Left lung (tissue), 10 donors: ENCODE results near the gene L1TD1. TPM values are rescaled to one million over a fixed set of nuclear protein-coding genes. Genes with fewer than 3 reads are reported as not detected.

Source experiments
- ATAC-seq: fragments of 200-7000 bp; cut with Tn5 transposase; one replicate; pipeline ENCODE4 v1.9.1; 2020; ENCODE audit warnings: moderate library complexity
- DNase-seq, 4 donors: peaks; one replicate each; pipeline ENCODE4 v3.0.0-alpha.2; 2013 to 2020
- H3K27ac ChIP-seq, 2 donors: fragments of 200-600 bp; sonication (generic) in 1 of 2; one replicate each; pipeline versions ENCODE4 v1.5.0 to v1.8.0; 2020 to 2021
- H3K27me3 ChIP-seq, 2 donors: fragments of 200-600 bp; sonication (generic) in 1 of 2; one replicate each; pipeline versions ENCODE4 v1.5.0 to v1.8.0; 2020 to 2021
- H3K36me3 ChIP-seq, 2 donors: fragments of 200-600 bp; sonication (generic) in 1 of 2; one replicate each; pipeline versions ENCODE4 v1.5.0 to v1.8.0; 2020 to 2021
- H3K4me1 ChIP-seq, 2 donors: fragments of 200-600 bp; one replicate each; pipeline ENCODE4 v1.8.0; 2021
- H3K4me3 ChIP-seq, 2 donors: fragments of 200-600 bp; sonication (generic) in 1 of 2; one replicate each; pipeline versions ENCODE4 v1.5.0 to v1.8.0; 2020 to 2021; ENCODE audit warnings: mild to moderate bottlenecking in 1 of 2
- H3K9me3 ChIP-seq, 2 donors: fragments of 200-600 bp; sonication (generic) in 1 of 2; one replicate each; pipeline versions ENCODE4 v1.5.0 to v1.8.0; 2020 to 2021
- intact Hi-C, 2 donors: fragments of 100-400 bp; cut with DNase I; formaldehyde crosslinking; loops; one replicate each; pipeline versions ENCODE4 v1.11.2 to v1.14.2; 2022
- polyA plus RNA-seq, 6 donors: library from polyadenylated mRNA; unstranded; fragments of 120-200 nt; gene quantifications; one replicate each; pipeline ENCODE4 v1.2.1, GENCODE V29; 2013; ENCODE audit not compliant: insufficient read length in 6 of 6
- total RNA-seq, 2 donors: library from RNA; stranded (reverse); fragmentation: NEBNext Ultra II Directional; extraction: Animal tissue kit (Norgen Biotek cat#: 25700); gene quantifications; one replicate each; pipeline ENCODE4 v1.2.1, GENCODE V29; 2021
- TF ChIP-seq, protein P1 (sequence below), 2 donors: fragments of 200-600 bp; sonication (generic) in 1 of 2; IDR thresholded peaks; one replicate each; pipeline versions ENCODE4 v1.5.0 to v1.8.0; 2021; ENCODE audit warnings: antibody characterized with exemption in 2 of 2
- donor health status: DM: no; HTN: yes; CAD: no.
- donor health status: DM: no; HTN: no; CAD: no.

The L1TD1 gene
- total and polyA plus RNA-seq, 8 donors = 0.93 to 8.4 (median 6.2) TPM

DNA sequence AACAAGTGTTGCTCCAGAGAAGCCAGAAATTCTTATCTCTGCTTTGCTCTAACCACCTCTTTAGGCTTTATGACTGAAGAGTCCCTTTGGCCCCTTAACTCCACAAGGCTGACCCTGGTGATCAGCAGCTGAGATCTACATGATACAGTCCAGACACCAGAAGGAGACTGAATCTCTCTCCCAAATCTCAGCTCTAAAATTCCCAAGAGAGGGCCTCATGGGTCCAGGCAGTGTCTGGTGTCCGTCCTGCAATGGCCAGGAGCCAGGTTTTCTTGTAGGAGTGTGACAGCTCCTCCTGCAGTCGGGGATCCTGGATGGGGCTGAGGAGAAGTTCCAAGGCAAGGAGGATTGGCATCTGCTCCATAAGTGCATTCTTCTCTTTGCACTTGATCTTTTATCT is 35.3 kb downstream of the L1TD1 start:
- Histone ChIP-seq H3K4me3 (no peak overlapping the region), H3K4me1 (no peaks in the 10 kb centered on the region), H3K9me3 (no peaks in the 10 kb centered on the region), H3K36me3 (no peaks in the 10 kb centered on the region), H3K27ac (no peak overlapping the region), H3K27me3 (no peaks in the 10 kb centered on the region)
- DNase-seq (no peak), ATAC-seq (no peak)
- intact Hi-C loops = no loop called here
- TF ChIP-seq, protein P1, sequence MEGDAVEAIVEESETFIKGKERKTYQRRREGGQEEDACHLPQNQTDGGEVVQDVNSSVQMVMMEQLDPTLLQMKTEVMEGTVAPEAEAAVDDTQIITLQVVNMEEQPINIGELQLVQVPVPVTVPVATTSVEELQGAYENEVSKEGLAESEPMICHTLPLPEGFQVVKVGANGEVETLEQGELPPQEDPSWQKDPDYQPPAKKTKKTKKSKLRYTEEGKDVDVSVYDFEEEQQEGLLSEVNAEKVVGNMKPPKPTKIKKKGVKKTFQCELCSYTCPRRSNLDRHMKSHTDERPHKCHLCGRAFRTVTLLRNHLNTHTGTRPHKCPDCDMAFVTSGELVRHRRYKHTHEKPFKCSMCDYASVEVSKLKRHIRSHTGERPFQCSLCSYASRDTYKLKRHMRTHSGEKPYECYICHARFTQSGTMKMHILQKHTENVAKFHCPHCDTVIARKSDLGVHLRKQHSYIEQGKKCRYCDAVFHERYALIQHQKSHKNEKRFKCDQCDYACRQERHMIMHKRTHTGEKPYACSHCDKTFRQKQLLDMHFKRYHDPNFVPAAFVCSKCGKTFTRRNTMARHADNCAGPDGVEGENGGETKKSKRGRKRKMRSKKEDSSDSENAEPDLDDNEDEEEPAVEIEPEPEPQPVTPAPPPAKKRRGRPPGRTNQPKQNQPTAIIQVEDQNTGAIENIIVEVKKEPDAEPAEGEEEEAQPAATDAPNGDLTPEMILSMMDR (IDR thresholded peaks at IDR 0.05) = no peak

DNA sequence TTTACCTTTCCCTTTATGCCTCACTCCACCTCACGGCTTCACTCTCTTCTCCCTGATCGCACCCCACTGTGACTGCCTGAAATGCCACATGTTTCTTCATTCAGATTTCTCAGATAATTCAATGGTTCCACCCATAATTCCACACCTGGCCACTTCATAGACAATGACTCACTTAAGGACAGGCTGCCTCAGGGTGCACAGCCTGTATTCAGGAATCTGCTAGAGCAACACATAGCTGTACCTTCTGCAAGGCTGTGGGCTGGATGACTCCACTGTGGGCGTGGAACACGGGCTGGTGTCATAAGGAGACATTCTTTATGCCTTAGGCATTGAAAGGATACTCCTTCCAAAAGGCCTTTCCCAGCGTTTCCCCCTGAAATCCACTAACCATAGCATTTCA is 36.1 kb downstream of the L1TD1 start:
- Histone ChIP-seq H3K27me3 (no peaks in the 10 kb centered on the region), H3K27ac (no peak overlapping the region), H3K36me3 (no peaks in the 10 kb centered on the region), H3K9me3 (no peaks in the 10 kb centered on the region), H3K4me1 (no peaks in the 10 kb centered on the region), H3K4me3 (no peak overlapping the region)
- intact Hi-C loops = no loop called here
- TF ChIP-seq, protein P1 (IDR thresholded peaks at IDR 0.05) = no peak
- DNase-seq = no peak
- peak; percentile 49 for ATAC-seq

DNA sequence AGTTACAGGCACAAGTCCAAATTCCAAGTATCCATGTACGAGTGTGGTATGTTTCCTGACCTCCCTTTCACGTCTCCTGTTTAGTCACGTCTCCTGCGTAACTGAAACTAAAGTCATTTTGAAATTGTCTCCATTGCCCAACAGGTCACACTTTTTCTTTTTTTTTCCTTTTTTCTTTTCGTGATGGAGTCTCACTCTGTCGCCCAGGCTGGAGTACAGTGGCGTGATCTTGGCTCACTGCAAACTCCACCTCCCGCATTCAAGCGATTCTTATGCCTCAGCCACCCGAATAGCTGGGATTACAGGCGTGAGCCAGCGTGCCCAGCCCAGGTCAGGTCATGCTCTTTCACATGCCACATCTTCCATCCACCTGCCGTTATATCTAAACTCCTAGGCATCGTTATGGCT is 38.2 kb downstream of the L1TD1 start:
- DNase-seq (peak in 1 of 4 donors; percentile 24), ATAC-seq (no peak)
- intact Hi-C loops = no loop called here
- no peaks in the 10 kb centered on the region for H3K9me3 ChIP-seq
- H3K4me1 ChIP-seq = no peaks in the 10 kb centered on the region
- H3K27me3 ChIP-seq = no peaks in the 10 kb centered on the region
- H3K27ac ChIP-seq = no peak overlapping the region
- TF ChIP-seq, protein P1 (IDR thresholded peaks at IDR 0.05) = no peak
- H3K4me3 ChIP-seq = no peak overlapping the region
- H3K36me3 ChIP-seq = no peaks in the 10 kb centered on the region

DNA sequence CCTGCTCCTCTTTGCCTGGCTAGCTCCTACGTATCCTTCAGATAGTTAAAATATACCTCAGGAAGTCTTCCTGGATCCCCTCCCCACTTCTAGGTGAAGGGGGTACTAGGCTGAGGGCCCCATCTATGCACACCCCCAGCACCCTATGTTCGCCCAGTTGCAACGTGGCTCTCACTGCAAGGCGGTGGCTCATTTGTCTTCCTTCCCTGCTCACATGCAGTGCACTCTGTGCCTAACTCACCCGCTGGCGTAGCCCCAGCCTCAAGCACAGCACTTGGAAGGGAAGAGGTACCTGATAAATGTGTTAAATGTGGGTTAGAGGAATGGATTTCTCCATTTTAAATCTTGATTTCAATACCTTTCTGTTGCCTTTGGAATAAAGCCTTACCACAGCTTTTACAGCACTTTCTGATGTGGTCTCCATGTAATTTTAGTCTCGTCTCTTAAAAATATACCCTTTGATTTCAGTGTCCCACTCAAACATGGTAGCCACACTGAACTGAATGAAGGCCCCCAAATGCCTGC is 39.3 kb downstream of the L1TD1 start:
- H3K4me1 ChIP-seq = no peaks in the 10 kb centered on the region
- ATAC-seq = no peak
- TF ChIP-seq, protein P1 (IDR thresholded peaks at IDR 0.05) = no peak

DNA sequence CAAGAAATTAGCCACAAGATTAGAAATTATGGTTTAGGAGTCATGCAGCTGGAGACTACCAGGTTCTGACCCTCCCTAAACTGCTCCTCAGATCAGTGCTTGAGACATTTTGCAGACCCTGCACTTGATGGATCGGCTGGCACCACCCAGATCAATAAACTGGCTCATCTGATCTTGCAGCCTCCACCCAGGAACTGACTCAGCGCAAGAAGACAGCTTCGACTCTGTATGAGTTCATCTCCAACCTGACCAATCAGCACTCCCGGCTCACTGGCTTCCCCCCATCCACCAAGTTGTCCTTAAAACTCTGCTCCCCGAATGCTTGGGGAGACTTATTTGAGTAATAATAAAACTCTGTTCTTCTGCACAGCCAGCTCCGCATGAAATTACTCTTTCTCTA is 40.0 kb downstream of the L1TD1 start:
- no peak overlapping the region for H3K27ac ChIP-seq
- DNase-seq (no peak), ATAC-seq (no peak)
- intact Hi-C loops = no loop called here
- H3K27me3 ChIP-seq = no peaks in the 10 kb centered on the region
- H3K9me3 ChIP-seq = no peaks in the 10 kb centered on the region
- no peak overlapping the region for H3K4me3 ChIP-seq
- H3K4me1 ChIP-seq = no peaks in the 10 kb centered on the region
- H3K36me3 ChIP-seq = no peaks in the 10 kb centered on the region
- TF ChIP-seq, protein P1 (IDR thresholded peaks at IDR 0.05) = no peak

More for the DNA sequence above, 39.3 kb downstream of the L1TD1 start:
- Histone ChIP-seq H3K27ac (no peak overlapping the region), H3K9me3 (no peaks in the 10 kb centered on the region), H3K27me3 (no peaks in the 10 kb centered on the region), H3K36me3 (no peaks in the 10 kb centered on the region), H3K4me3 (no peak overlapping the region)
- DNase-seq = no peak
- intact Hi-C loops = no loop called here
